ENCODE results near the gene EPOP.

The EPOP gene

GRCh38 chr17:38687286-38687685, 12.5 kb upstream of the EPOP start:
- no peak for TF ChIP-seq CTCF (IDR thresholded peaks at IDR 0.05; ENCODE audit: insufficient read depth, low read depth, low read length, missing control alignments)
- DNase-seq (ENCODE audit: low read depth) = peak; percentile 60

GRCh38 chr17:38685491-38685890, 10.7 kb upstream of the EPOP start:
- TF ChIP-seq CTCF (IDR thresholded peaks at IDR 0.05; ENCODE audit: insufficient read depth, low read depth, low read length, missing control alignments) = no peak
- no peak overlapping the region for H3K4me3 ChIP-seq (ENCODE audit: low read length)
- DNase-seq (ENCODE audit: low read depth) = no peak

More at GRCh38 chr17:38687286-38687685, 12.5 kb upstream of the EPOP start:
- H3K4me3 ChIP-seq (ENCODE audit: low read length) = no peak overlapping the region

GRCh38 chr17:38681096-38681495, 6.3 kb upstream of the EPOP start:
- TF ChIP-seq CTCF (IDR thresholded peaks at IDR 0.05; ENCODE audit: insufficient read depth, low read depth, low read length, missing control alignments) = no peak
- DNase-seq (ENCODE audit: low read depth) = no peak
- no peak overlapping the region for H3K4me3 ChIP-seq (ENCODE audit: low read length)

GRCh38 chr17:38677819-38678218, 3.1 kb upstream of the EPOP start:
- no peak for DNase-seq (ENCODE audit: low read depth)
- no peak overlapping the region for H3K4me3 ChIP-seq (ENCODE audit: low read length)
- TF ChIP-seq CTCF (IDR thresholded peaks at IDR 0.05; ENCODE audit: insufficient read depth, low read depth, low read length, missing control alignments) = no peak

GRCh38 chr17:38676706-38677504, 2.1 kb upstream of the EPOP start:
- no peak overlapping the region for H3K4me3 ChIP-seq (ENCODE audit: low read length)
- DNase-seq (ENCODE audit: low read depth) = peak; percentile 84
- peak; percentile 99 for TF ChIP-seq CTCF (IDR thresholded peaks at IDR 0.05; ENCODE audit: insufficient read depth, low read depth, low read length, missing control alignments)

GRCh38 chr17:38674014-38674748, 576 bp downstream of the EPOP start:
- TF ChIP-seq CTCF (IDR thresholded peaks at IDR 0.05; ENCODE audit: insufficient read depth, low read depth, low read length, missing control alignments) = no peak
- peak overlapping the region; percentile 43 for H3K4me3 ChIP-seq (ENCODE audit: low read length)
- DNase-seq (ENCODE audit: low read depth) = no peak
